VCaP (cell line): Measurements from ENCODE around the gene AFMID.

Source experiments
- H3K27ac ChIP-seq: fragments of 450-650 bp; 2 replicates; pipeline ENCODE4 v1.5.1; 2017
- CTCF ChIP-seq: fragments of 450-650 bp; conservative IDR thresholded peaks from 2 replicates; pipeline ENCODE4 v1.5.1; 2017; ENCODE audit warnings: mild to moderate bottlenecking, moderate library complexity

Gene AFMID

GRCh38 chr17:78234261-78234865 is 47.2 kb downstream of the AFMID start:
- peak overlapping the region; percentile 2; the same call in 1 of the 2 replicates for H3K27ac ChIP-seq
- TF ChIP-seq CTCF, result no peak

- peak overlapping the region; percentile 2; the same call in 1 of the 2 replicates for H3K27ac ChIP-seq
Observed at GRCh38 chr17:78235022-78235421, 47.9 kb downstream of the AFMID start.

GRCh38 chr17:78235885-78236284 is 48.7 kb downstream of the AFMID start:
- no peak overlapping the region for H3K27ac ChIP-seq
- TF ChIP-seq CTCF, result no peak

- no peak for TF ChIP-seq CTCF
Observed at GRCh38 chr17:78236362-78237127, 49.4 kb downstream of the AFMID start.

GRCh38 chr17:78237401-78238012 is 50.3 kb downstream of the AFMID start:
- TF ChIP-seq CTCF, result no peak
- no peak overlapping the region for H3K27ac ChIP-seq

More at GRCh38 chr17:78236362-78237127, 49.4 kb downstream of the AFMID start:
- no peak overlapping the region for H3K27ac ChIP-seq

GRCh38 chr17:78238823-78239488 is 51.8 kb downstream of the AFMID start:
- H3K27ac ChIP-seq, result no peak overlapping the region

GRCh38 chr17:78239489-78239931 is 52.3 kb downstream of the AFMID start:
- H3K27ac ChIP-seq, result no peak overlapping the region
- no peak for TF ChIP-seq CTCF

More at GRCh38 chr17:78238823-78239488, 51.8 kb downstream of the AFMID start:
- no peak for TF ChIP-seq CTCF
